B cell (primary cell): ENCODE data around the gene TNPO1. TPM values are rescaled to one million over a fixed set of nuclear protein-coding genes. Genes with fewer than 3 reads are reported as not detected.

Source experiments
- ATAC-seq: fragments of 200-7000 bp; cut with Tn5 transposase; one replicate; pipeline ENCODE4 v1.10.0; 2021; ENCODE audit warnings: low read depth, mild to moderate bottlenecking, moderate number of reproducible peaks, moderate library complexity
- CTCF ChIA-PET: fragments of 350-600 bp; sonication (Branson Sonifier 250); formaldehyde crosslinking; loops from one replicate; lab custom pipeline; 2021; ENCODE audit warnings: antibody characterized with exemption, inconsistent platforms; lab: Charles Lee
- POLR2A ChIA-PET: fragments of 350-600 bp; sonication (Branson Sonifier 250); formaldehyde crosslinking; loops from one replicate; lab custom pipeline; 2021; ENCODE audit warnings: antibody characterized with exemption; lab: Charles Lee
- DNase-seq: peaks from one replicate; pipeline ENCODE4 v3.0.0; 2013
- H2AFZ ChIP-seq: 2 replicates; pipeline ENCODE4 v1.6.1; 2012; ENCODE audit warnings: mild to moderate bottlenecking, low read depth, low read length; ENCODE audit not compliant: insufficient read depth, poor library complexity, severe bottlenecking
- H3K27ac ChIP-seq, 2 donors: 1 replicate in 1 of 2; 2 replicates in 1 of 2; pipeline ENCODE4 v1.5.1; 2012 to 2013; ENCODE audit warnings: low read length in 2 of 2, mild to moderate bottlenecking in 2 of 2, moderate library complexity in 1 of 2
- H3K27me3 ChIP-seq, 4 experiments: fragments of 200-600 bp in 1 of 4; sonication (generic) in 1 of 4; replicated peaks in 1 of 4; 1 replicate in 2 of 4; 2 replicates in 2 of 4; pipeline versions ENCODE4 v1.6.1 to v1.7.0; 2013 to 2016; ENCODE audit warnings: low read length in 3 of 4, mild to moderate bottlenecking in 2 of 4, mixed read lengths in 1 of 4, moderate library complexity in 1 of 4; ENCODE audit not compliant: insufficient read depth in 4 of 4, control insufficient read depth in 3 of 4; ENCODE audit errors: control extremely low read depth in 1 of 4
- H3K36me3 ChIP-seq, 2 experiments: replicated peaks in 1 of 2; 1 replicate in 1 of 2; 2 replicates in 1 of 2; pipeline versions ENCODE4 v1.6.1 to v1.7.1; 2013; ENCODE audit warnings: low read length in 1 of 2; ENCODE audit not compliant: insufficient read depth in 2 of 2, control insufficient read depth in 1 of 2; ENCODE audit errors: control extremely low read depth in 1 of 2, extremely low read depth in 1 of 2
- H3K4me1 ChIP-seq, 2 donors: fragments of 200-600 bp in 1 of 2; sonication (generic) in 1 of 2; 1 replicate in 1 of 2; 2 replicates in 1 of 2; pipeline versions ENCODE4 v1.5.1 to v1.6.1; 2013 to 2017; ENCODE audit warnings: low read length in 2 of 2; ENCODE audit not compliant: control insufficient read depth in 2 of 2, insufficient read depth in 2 of 2
- H3K4me2 ChIP-seq: replicated peaks from 2 replicates; pipeline ENCODE3; 2012; ENCODE audit warnings: mild to moderate bottlenecking, low read depth, low read length; ENCODE audit not compliant: poor library complexity, severe bottlenecking
- H3K4me3 ChIP-seq, 5 experiments: fragments of 200-600 bp in 1 of 5; sonication (generic) in 1 of 5; 1 replicate in 3 of 5; 2 replicates in 2 of 5; pipeline versions ENCODE4 v1.5.1 to v1.7.0; 2011 to 2016; ENCODE audit warnings: low read length in 4 of 5, mild to moderate bottlenecking in 4 of 5, low read depth in 2 of 5, control low read depth in 1 of 5, moderate library complexity in 1 of 5; ENCODE audit not compliant: insufficient read depth in 1 of 5; ENCODE audit errors: control extremely low read depth in 1 of 5, extremely low read depth in 1 of 5
- H3K79me2 ChIP-seq: fragments of 200-600 bp; sonication (generic); one replicate; pipeline ENCODE4 v1.6.0; 2016; ENCODE audit warnings: low read length; ENCODE audit not compliant: control insufficient read depth, insufficient read depth
- H3K9ac ChIP-seq: fragments of 200-600 bp; sonication (generic); 2 replicates; pipeline ENCODE4 v1.6.1; 2017; ENCODE audit warnings: mild to moderate bottlenecking, low read length, moderate library complexity
- H3K9me3 ChIP-seq, 3 donors: one replicate each; pipeline versions ENCODE4 v1.6.1 to v1.7.1; 2013; ENCODE audit warnings: low read length in 2 of 3; ENCODE audit not compliant: control insufficient read depth in 2 of 3, insufficient read depth in 1 of 3; ENCODE audit errors: control extremely low read depth in 1 of 3
- H4K20me1 ChIP-seq: 2 replicates; pipeline ENCODE4 v1.6.0; 2012; ENCODE audit warnings: mild to moderate bottlenecking, low read length; ENCODE audit not compliant: insufficient read depth, control insufficient read depth, poor library complexity, severe bottlenecking
- H3K27ac Mint-ChIP-seq: one replicate; pipeline ENCODE4 v1.8.0; 2021; ENCODE audit warnings: mixed read lengths
- H3K27me3 Mint-ChIP-seq: one replicate; pipeline ENCODE4 v1.8.0; 2021; ENCODE audit warnings: mixed read lengths
- H3K4me1 Mint-ChIP-seq: one replicate; pipeline ENCODE4 v1.8.0; 2021; ENCODE audit warnings: mixed read lengths
- H3K4me3 Mint-ChIP-seq: one replicate; pipeline ENCODE4 v1.8.0; 2021; ENCODE audit warnings: mixed read lengths
- H3K9me3 Mint-ChIP-seq: one replicate; pipeline ENCODE4 v1.8.0; 2022; ENCODE audit warnings: mixed read lengths; ENCODE audit not compliant: insufficient read depth
- CTCF ChIP-seq: fragments of 200-600 bp; IDR thresholded peaks from one replicate; pipeline ENCODE4 v1.8.0; 2022; ENCODE audit warnings: antibody characterized with exemption, mild to moderate bottlenecking
- EZH2 ChIP-seq: IDR thresholded peaks from 2 replicates; pipeline ENCODE4 v1.6.1; 2012; ENCODE audit warnings: borderline replicate concordance, low read depth, mild to moderate bottlenecking, moderate library complexity, low read length; ENCODE audit not compliant: insufficient read depth, poor library complexity, severe bottlenecking
- WGBS: methylation state at CpG from one replicate; pipeline ENCODE4 v1.1.5; 2013; ENCODE audit warnings: missing lambda C conversion rate; ENCODE audit not compliant: insufficient coverage; 5-methylcytosine and 5-hydroxymethylcytosine counted together
- intact Hi-C: fragments of 100-400 bp; cut with micrococcal nuclease; formaldehyde crosslinking; loops from one replicate; pipeline ENCODE4 v1.10.0; 2022
- polyA plus RNA-seq: library from polyadenylated mRNA; depleted of rRNA; stranded (reverse); fragments of >200 nt; gene quantifications from 2 replicates; pipeline ENCODE4 v1.2.3, GENCODE V29; 2012
- total RNA-seq, 2 donors: library from RNA; stranded (reverse); fragments of 120-200 nt in 1 of 2; gene quantifications; 1 replicate in 1 of 2; 2 replicates in 1 of 2; pipeline versions ENCODE4 v1.2.3 to v1.2.4, GENCODE V29; 2013 to 2022

Gene TNPO1
- total and polyA plus RNA-seq, 2 donors (not counting 1 experiment from before 2014, with no cell fraction given) = 6.4 to 102 TPM

DNA sequence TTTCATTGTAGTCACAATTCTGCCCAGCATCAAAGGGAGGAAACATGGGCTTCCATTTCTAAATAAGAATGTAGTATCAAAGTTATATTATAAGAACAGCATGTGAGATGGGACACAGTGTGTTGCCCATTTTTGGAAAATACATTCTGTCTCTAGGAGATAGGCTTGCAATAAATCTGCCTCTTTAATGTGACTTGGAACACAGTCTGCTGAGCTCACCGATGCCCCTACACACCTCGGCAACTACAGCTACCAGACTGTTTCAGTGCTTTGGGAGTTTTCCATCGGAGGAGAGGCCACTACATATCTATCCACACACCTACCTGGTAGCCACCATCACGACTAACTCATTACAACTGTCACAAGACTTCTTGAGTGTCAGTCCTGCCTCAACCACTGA, 120.4 kb downstream of the TNPO1 start:
- Histone ChIP-seq H3K27me3 (peaks cover 0 to 3% (median 0%) of the 10 kb centered on the region in 4 experiments), H3K9me3 (no peaks in the 10 kb centered on the region), H3K27ac (no peak overlapping the region), H3K4me1 (no peaks in the 10 kb centered on the region), H3K9ac (no peak overlapping the region), H3K79me2 (no peaks in the 10 kb centered on the region), H2AFZ (no peak overlapping the region), H3K4me2 (no peak overlapping the region), H3K4me3 (no peak overlapping the region), H4K20me1 (no peaks in the 10 kb centered on the region), H3K36me3 (no peaks in the 10 kb centered on the region)
- WGBS = 100% methylated on average over 3 of the region's 4 CpGs
- Mint-ChIP-seq H3K4me1 (no peaks in the 10 kb centered on the region), H3K4me3 (no peak overlapping the region), H3K27ac (no peak overlapping the region), H3K27me3 (peaks cover 26% of the 10 kb centered on the region), H3K9me3 (no peaks in the 10 kb centered on the region)
- ATAC-seq (no peak), DNase-seq (no peak)
- TF ChIP-seq EZH2 (no peak), CTCF (no peak)
- CTCF ChIA-PET = no interaction called here
- POLR2A ChIA-PET = no interaction called here
- intact Hi-C loops = no loop called here

GRCh38 chr5:72937517-72938061, 121.1 kb downstream of the TNPO1 start:
- H3K9me3 Mint-ChIP-seq = no peaks in the 10 kb centered on the region
- Histone ChIP-seq H3K9ac (no peak overlapping the region), H3K4me2 (no peak overlapping the region), H2AFZ (no peak overlapping the region), H3K36me3 (no peaks in the 10 kb centered on the region), H3K4me3 (no peak overlapping the region), H4K20me1 (no peaks in the 10 kb centered on the region), H3K79me2 (no peaks in the 10 kb centered on the region), H3K4me1 (no peaks in the 10 kb centered on the region), H3K27ac (no peak overlapping the region), H3K9me3 (no peaks in the 10 kb centered on the region), H3K27me3 (peaks cover 0 to 3% (median 0%) of the 10 kb centered on the region in 4 experiments)
- ATAC-seq = no peak
- H3K4me3 Mint-ChIP-seq = no peak overlapping the region
- TF ChIP-seq CTCF (no peak), EZH2 (no peak)
- CTCF ChIA-PET = interaction anchor here (1.0 kb wide), 1 partner anchor 408 kb away, joined by 3 read pairs; no protein-coding TSS in a partner anchor
- H3K27ac Mint-ChIP-seq = no peak overlapping the region
- WGBS = 11% methylated on average over 1 of the region's 3 CpGs
- POLR2A ChIA-PET = no interaction called here
- DNase-seq = no peak
- intact Hi-C loops = no loop called here
- H3K27me3 Mint-ChIP-seq = peaks cover 26% of the 10 kb centered on the region
- no peaks in the 10 kb centered on the region for H3K4me1 Mint-ChIP-seq
